ENCODE measurements around the gene HMOX1.
"Not testable (repeated sequence)": the region's sequence is repeated elsewhere in the genome, so short reads cannot be mapped to it uniquely, and the experiment has no call there.

The HMOX1 gene

GRCh38 chr22:35350539-35351503, 30.1 kb upstream of the HMOX1 start:
- peak; percentile 97 for DNase-seq (ENCODE audit: low spot score)

GRCh38 chr22:35352214-35353111, 28.4 kb upstream of the HMOX1 start:
- DNase-seq (ENCODE audit: low spot score), result peak; percentile 50

- no peak for DNase-seq (ENCODE audit: low spot score)
Observed at GRCh38 chr22:35353318-35353717, 27.6 kb upstream of the HMOX1 start.

- no peak for DNase-seq (ENCODE audit: low spot score)
Observed at GRCh38 chr22:35354068-35354467, 26.8 kb upstream of the HMOX1 start.

GRCh38 chr22:35357883-35358621, 22.8 kb upstream of the HMOX1 start:
- DNase-seq (ENCODE audit: low spot score), result peak; percentile 41

- no peak for DNase-seq (ENCODE audit: low spot score)
Observed at GRCh38 chr22:35359380-35360065, 21.4 kb upstream of the HMOX1 start.

- DNase-seq (ENCODE audit: low spot score), result no peak
Observed at GRCh38 chr22:35361001-35361558, 19.8 kb upstream of the HMOX1 start.

- DNase-seq (ENCODE audit: low spot score), result no peak
Observed at GRCh38 chr22:35363566-35364086, 17.3 kb upstream of the HMOX1 start.

- not testable (repeated sequence) for DNase-seq (ENCODE audit: low spot score)
Observed at GRCh38 chr22:35364230-35364629, 16.7 kb upstream of the HMOX1 start.

- DNase-seq (ENCODE audit: low spot score), result no peak
Observed at GRCh38 chr22:35367331-35367886, 13.5 kb upstream of the HMOX1 start.

GRCh38 chr22:35368386-35368785, 12.5 kb upstream of the HMOX1 start:
- DNase-seq (ENCODE audit: low spot score), result no peak

GRCh38 chr22:35369996-35370395, 10.9 kb upstream of the HMOX1 start:
- DNase-seq (ENCODE audit: low spot score), result no peak

- DNase-seq (ENCODE audit: low spot score), result no peak
Observed at GRCh38 chr22:35373781-35374180, 7.1 kb upstream of the HMOX1 start.

- no peak for DNase-seq (ENCODE audit: low spot score)
Observed at GRCh38 chr22:35375031-35375430, 5.9 kb upstream of the HMOX1 start.

- DNase-seq (ENCODE audit: low spot score), result no peak
Observed at GRCh38 chr22:35375526-35375925, 5.4 kb upstream of the HMOX1 start.

- DNase-seq (ENCODE audit: low spot score), result peak; percentile 93
Observed at GRCh38 chr22:35376728-35377472, 4.0 kb upstream of the HMOX1 start.

- DNase-seq (ENCODE audit: low spot score), result no peak
Observed at GRCh38 chr22:35377735-35378134, 3.2 kb upstream of the HMOX1 start.

- no peak for DNase-seq (ENCODE audit: low spot score)
Observed at GRCh38 chr22:35378621-35379020, 2.3 kb upstream of the HMOX1 start.

GRCh38 chr22:35379146-35379993, 1.5 kb upstream of the HMOX1 start:
- no peak for DNase-seq (ENCODE audit: low spot score)

Data from GM03348 (cell line).